GM23248 (cell line): Measurements from ENCODE around the gene TPCN2. TPM values are rescaled to one million over a fixed set of nuclear protein-coding genes. Genes with fewer than 3 reads are reported as not detected.

Experiments used
- DNase-seq: peaks from one replicate; pipeline ENCODE4 v3.0.0-alpha.2; 2015
- H2AFZ ChIP-seq: fragments of 200-600 bp; sonication (generic); 2 replicates; pipeline ENCODE4 v1.6.1; 2016; ENCODE audit warnings: antibody characterized with exemption
- H3F3A ChIP-seq: fragments of 200-600 bp; sonication (generic); 2 replicates; pipeline ENCODE4 v1.6.1; 2016; ENCODE audit warnings: mild to moderate bottlenecking, antibody characterized with exemption, mixed run types; ENCODE audit not compliant: insufficient read depth
- H3K27ac ChIP-seq: fragments of 200-600 bp; sonication (generic); 2 replicates; pipeline ENCODE4 v1.5.1; 2016; ENCODE audit warnings: mild to moderate bottlenecking
- H3K27me3 ChIP-seq: fragments of 200-600 bp; sonication (generic); replicated peaks from 2 replicates; pipeline ENCODE4 v1.6.1; 2016; ENCODE audit warnings: mild to moderate bottlenecking; ENCODE audit not compliant: insufficient read depth
- H3K36me3 ChIP-seq: fragments of 200-600 bp; sonication (generic); 2 replicates; pipeline ENCODE4 v1.6.1; 2016; ENCODE audit warnings: low read depth, mild to moderate bottlenecking
- H3K4me1 ChIP-seq: fragments of 200-600 bp; sonication (generic); 2 replicates; pipeline ENCODE4 v1.6.1; 2016; ENCODE audit warnings: mild to moderate bottlenecking; ENCODE audit not compliant: insufficient read depth
- H3K4me2 ChIP-seq: fragments of 200-600 bp; sonication (generic); one replicate; pipeline ENCODE4 v1.6.1; 2016; ENCODE audit warnings: mild to moderate bottlenecking; ENCODE audit not compliant: unreplicated experiment
- H3K4me3 ChIP-seq: fragments of 200-600 bp; sonication (generic); 2 replicates; pipeline ENCODE4 v1.5.1; 2016; ENCODE audit warnings: mild to moderate bottlenecking
- H3K79me2 ChIP-seq: fragments of 200-600 bp; sonication (generic); 2 replicates; pipeline ENCODE4 v1.6.1; 2016; ENCODE audit warnings: mild to moderate bottlenecking; ENCODE audit not compliant: insufficient read depth
- H3K9ac ChIP-seq: fragments of 200-600 bp; sonication (generic); 2 replicates; pipeline ENCODE4 v1.6.1; 2016; ENCODE audit warnings: mild to moderate bottlenecking
- H3K9me2 ChIP-seq: fragments of 200-600 bp; sonication (generic); 2 replicates; pipeline ENCODE4 v1.6.1; 2016; ENCODE audit warnings: mixed run types, mild to moderate bottlenecking, moderate library complexity; ENCODE audit not compliant: insufficient read depth
- H3K9me3 ChIP-seq: fragments of 200-600 bp; sonication (generic); one replicate; pipeline ENCODE4 v1.6.1; 2017; ENCODE audit warnings: low read depth
- H4K20me1 ChIP-seq: fragments of 200-600 bp; sonication (generic); 2 replicates; pipeline ENCODE4 v1.6.0; 2016; ENCODE audit not compliant: insufficient read depth
- EZH2 ChIP-seq: fragments of 200-600 bp; sonication (generic); IDR thresholded peaks from 2 replicates; pipeline ENCODE4 v1.6.1; 2018; ENCODE audit warnings: antibody characterized with exemption, mild to moderate bottlenecking; ENCODE audit not compliant: insufficient read depth, poor library complexity, severe bottlenecking
- EZH2phosphoT487 ChIP-seq: fragments of 200-600 bp; sonication (generic); IDR thresholded peaks from 2 replicates; pipeline ENCODE4 v1.6.1; 2018; ENCODE audit warnings: antibody characterized with exemption, moderate library complexity, mild to moderate bottlenecking, low read depth; ENCODE audit not compliant: insufficient read depth
- WGBS, 2 experiments: methylation state at CpG; one replicate each; pipeline ENCODE4 v1.1.6; 2015 to 2017; ENCODE audit warnings: low lambda C conversion rate in 2 of 2, low coverage in 1 of 2; ENCODE audit errors: missing lambda C conversion rate in 2 of 2; 5-methylcytosine and 5-hydroxymethylcytosine counted together
- in situ Hi-C: fragments of 300-500 bp; cut with MboI; formaldehyde crosslinking; loops from 2 replicates; pipeline ENCODE4 v1.15.0; 2020
- polyA plus RNA-seq: library from polyadenylated mRNA; unstranded; fragments of >200 nt; fragmentation: Nextera tagmentation; extraction: Ambion mirVana; gene quantifications from 2 replicates; pipeline ENCODE4 v1.2.1, GENCODE V29; 2016
- total RNA-seq: library from RNA; depleted of rRNA; stranded (reverse); fragments of >200 nt; shearing (Covaris generic); gene quantifications from 2 replicates; pipeline ENCODE4 v1.2.3, GENCODE V29; 2014

TPCN2 gene
- total and polyA plus RNA-seq, 2 experiments from 2014 or later, result 7.1 to 8.5 TPM

GRCh38 chr11:69127884-69128283 lies 79.2 kb downstream of the TPCN2 start:
- Histone ChIP-seq H3K4me2 (no peak overlapping the region), H3K4me1 (peaks cover 6% of the 10 kb centered on the region), H3K9me2 (no peaks in the 10 kb centered on the region), H3K9me3 (no peaks in the 10 kb centered on the region), H3K4me3 (no peak overlapping the region), H2AFZ (no peak overlapping the region), H3K27me3 (no peaks in the 10 kb centered on the region), H3K79me2 (no peaks in the 10 kb centered on the region), H4K20me1 (no peaks in the 10 kb centered on the region), H3F3A (no peaks in the 10 kb centered on the region), H3K27ac (no peak overlapping the region), H3K36me3 (no peaks in the 10 kb centered on the region), H3K9ac (no peak overlapping the region)
- in situ Hi-C loops, result no loop called here
- TF ChIP-seq EZH2phosphoT487, result no peak
- no peak for TF ChIP-seq EZH2
- WGBS, 2 experiments, result 45 to 61% methylated on average over 1 of the region's 1 CpG
- DNase-seq, result no peak

GRCh38 chr11:69129053-69129452 lies 80.3 kb downstream of the TPCN2 start:
- no peaks in the 10 kb centered on the region for H3K27me3 ChIP-seq
- no peaks in the 10 kb centered on the region for H3F3A ChIP-seq
- no peak overlapping the region for H3K4me3 ChIP-seq
- no peaks in the 10 kb centered on the region for H3K9me2 ChIP-seq
- in situ Hi-C loops, result no loop called here
- no peaks in the 10 kb centered on the region for H3K36me3 ChIP-seq
- H3K4me2 ChIP-seq, result no peak overlapping the region
- H2AFZ ChIP-seq, result no peak overlapping the region
- no peaks in the 10 kb centered on the region for H4K20me1 ChIP-seq
- no peaks in the 10 kb centered on the region for H3K79me2 ChIP-seq
- no peak for DNase-seq
- H3K9ac ChIP-seq, result no peak overlapping the region
- H3K4me1 ChIP-seq, result no peaks in the 10 kb centered on the region
- H3K27ac ChIP-seq, result no peak overlapping the region
- no peaks in the 10 kb centered on the region for H3K9me3 ChIP-seq
- WGBS, 2 experiments, result 61 to 67% methylated on average over 2 of the region's 2 CpGs
- TF ChIP-seq EZH2phosphoT487, result no peak
- TF ChIP-seq EZH2, result no peak

DNA sequence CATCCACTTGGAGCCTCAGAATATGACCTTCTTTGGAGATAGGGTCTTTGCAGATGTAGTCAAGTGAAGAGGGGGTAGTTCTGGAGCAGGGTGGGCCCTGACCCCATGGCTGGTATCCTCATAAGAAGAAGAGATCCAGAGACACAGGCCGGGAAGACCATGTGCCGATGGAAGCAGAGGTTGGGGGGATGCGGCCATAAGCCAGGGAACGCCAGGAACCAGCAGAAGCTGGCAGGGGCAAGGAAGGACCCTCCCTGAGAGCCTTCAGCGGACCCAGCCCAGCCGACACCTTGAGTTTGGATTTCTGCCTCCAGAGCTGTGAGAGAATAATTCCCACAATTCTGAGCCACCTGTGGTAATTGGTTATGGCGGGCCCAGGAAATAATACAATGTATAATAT lies 80.9 kb downstream of the TPCN2 start:
- DNase-seq, result no peak
- Histone ChIP-seq H3K36me3 (no peaks in the 10 kb centered on the region), H3F3A (no peaks in the 10 kb centered on the region), H3K9ac (no peak overlapping the region), H2AFZ (no peak overlapping the region), H3K9me3 (no peaks in the 10 kb centered on the region), H3K4me3 (no peak overlapping the region), H3K27ac (no peak overlapping the region), H3K79me2 (no peaks in the 10 kb centered on the region), H3K27me3 (no peaks in the 10 kb centered on the region), H3K4me2 (no peak overlapping the region), H4K20me1 (no peaks in the 10 kb centered on the region), H3K4me1 (no peaks in the 10 kb centered on the region), H3K9me2 (no peaks in the 10 kb centered on the region)
- in situ Hi-C loops, result no loop called here
- WGBS, 2 experiments, result 94 to 96% methylated on average over 7 of the region's 7 CpGs
- TF ChIP-seq EZH2, result no peak
- no peak for TF ChIP-seq EZH2phosphoT487

DNA sequence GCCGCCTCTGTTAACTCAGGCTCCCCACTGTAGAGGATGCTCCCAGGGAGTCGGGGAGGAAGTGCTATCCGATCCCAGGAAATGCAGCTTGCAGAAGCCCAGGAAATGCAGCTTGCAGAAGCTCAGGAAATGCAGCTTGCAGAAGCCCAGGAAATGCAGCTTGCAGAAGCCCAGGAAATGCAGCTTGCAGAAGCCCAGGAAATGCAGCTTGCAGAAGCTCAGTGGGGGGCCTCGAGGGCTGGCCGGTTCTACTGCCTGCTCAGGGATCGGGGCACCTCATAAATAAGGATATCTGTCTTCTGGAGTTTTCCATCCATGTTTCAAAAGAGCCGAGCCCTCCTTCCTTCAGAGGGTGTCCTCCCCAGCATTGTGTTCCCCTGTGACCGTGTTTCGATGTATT lies 81.9 kb downstream of the TPCN2 start:
- 59 to 61% methylated on average over 9 of the region's 9 CpGs for WGBS, 2 experiments
- Histone ChIP-seq H3K9me3 (no peaks in the 10 kb centered on the region), H3K4me3 (no peak overlapping the region), H3F3A (no peaks in the 10 kb centered on the region), H3K4me1 (no peaks in the 10 kb centered on the region), H3K9ac (no peak overlapping the region), H3K9me2 (no peaks in the 10 kb centered on the region), H2AFZ (no peak overlapping the region), H3K27ac (no peak overlapping the region), H3K27me3 (no peaks in the 10 kb centered on the region), H3K4me2 (no peak overlapping the region), H3K79me2 (no peaks in the 10 kb centered on the region), H3K36me3 (no peaks in the 10 kb centered on the region), H4K20me1 (no peaks in the 10 kb centered on the region)
- TF ChIP-seq EZH2phosphoT487 (no peak), EZH2 (no peak)
- in situ Hi-C loops, result no loop called here
- DNase-seq, result no peak

GRCh38 chr11:69131121-69131566 lies 82.4 kb downstream of the TPCN2 start:
- DNase-seq, result no peak
- Histone ChIP-seq H3K4me1 (no peaks in the 10 kb centered on the region), H3K9me2 (no peaks in the 10 kb centered on the region), H3K36me3 (no peaks in the 10 kb centered on the region), H3K79me2 (no peaks in the 10 kb centered on the region), H3K27ac (no peak overlapping the region), H3F3A (no peaks in the 10 kb centered on the region), H3K9ac (no peak overlapping the region), H4K20me1 (no peaks in the 10 kb centered on the region), H3K27me3 (no peaks in the 10 kb centered on the region), H3K9me3 (no peaks in the 10 kb centered on the region), H3K4me2 (no peak overlapping the region), H2AFZ (no peak overlapping the region), H3K4me3 (no peak overlapping the region)
- whole genome bisulfite sequencing, 2 experiments, result 69 to 78% methylated on average over 11 of the region's 11 CpGs
- in situ Hi-C loops, result no loop called here
- TF ChIP-seq EZH2phosphoT487 (no peak), EZH2 (no peak)
